ENCODE data around the gene RUNX1.
A peak's percentile ranks its signal among the peaks of the same experiment; 100 is the strongest.

Gene RUNX1

DNA sequence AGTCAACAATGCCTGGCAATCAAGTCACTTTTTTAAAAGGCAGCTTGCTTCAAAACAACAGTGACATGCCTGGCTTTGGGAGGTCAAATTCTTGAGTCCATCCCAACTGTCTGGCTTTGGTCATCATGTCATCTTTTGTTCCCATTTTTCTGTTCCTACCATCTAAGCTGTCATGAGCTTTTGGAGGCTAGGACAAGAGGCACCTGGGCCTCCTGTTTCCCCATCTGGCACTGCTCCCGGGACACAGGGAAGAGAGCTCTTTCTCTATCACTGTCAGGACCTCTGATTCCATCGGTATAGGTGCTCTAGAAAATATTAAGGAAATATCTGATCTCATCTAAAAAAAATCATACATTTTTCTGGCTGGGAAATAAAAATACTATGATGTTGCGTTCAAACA, 224.0 kb downstream of the RUNX1 start:
- no peak for DNase-seq (ENCODE audit: low read depth)

DNA sequence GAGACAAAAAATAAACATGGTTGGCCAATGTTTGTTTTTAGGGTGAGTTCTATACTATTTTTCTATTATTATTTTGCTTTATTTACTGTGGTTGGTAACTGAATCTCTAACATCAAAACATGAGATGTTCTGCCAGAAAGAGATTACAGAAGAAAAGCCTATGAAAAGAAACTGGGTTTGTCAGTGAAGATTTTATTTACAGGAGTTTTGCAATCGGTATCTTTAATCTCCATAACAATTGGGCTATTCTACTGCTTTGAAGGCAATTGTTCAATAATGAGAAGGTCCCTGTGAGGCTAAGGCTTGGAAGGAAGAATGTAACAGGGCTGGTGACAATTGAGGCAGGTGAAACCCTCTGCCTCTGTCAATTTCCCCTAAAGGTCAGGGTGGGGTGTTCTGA, 224.8 kb downstream of the RUNX1 start:
- no peak for DNase-seq (ENCODE audit: low read depth)

DNA sequence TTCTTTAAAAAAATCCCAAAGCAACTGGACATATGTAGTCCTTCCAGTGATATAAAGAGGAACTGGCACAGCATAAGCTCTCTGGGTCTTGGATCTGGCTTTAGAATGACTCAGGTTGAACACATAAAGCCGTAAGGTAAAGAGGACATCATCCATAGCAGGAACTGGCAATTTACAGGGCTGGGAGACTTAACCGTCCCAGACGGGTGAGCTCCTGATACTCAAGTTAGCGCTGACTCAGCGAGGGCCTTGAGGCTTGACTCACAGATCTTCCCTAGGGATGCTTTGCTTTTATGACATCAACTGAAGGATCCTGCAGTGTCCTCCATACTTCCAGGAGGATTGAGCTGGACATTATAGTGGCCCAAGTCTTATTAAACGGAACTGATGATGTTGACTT, 226.2 kb downstream of the RUNX1 start:
- no peak for DNase-seq (ENCODE audit: low read depth)

DNA sequence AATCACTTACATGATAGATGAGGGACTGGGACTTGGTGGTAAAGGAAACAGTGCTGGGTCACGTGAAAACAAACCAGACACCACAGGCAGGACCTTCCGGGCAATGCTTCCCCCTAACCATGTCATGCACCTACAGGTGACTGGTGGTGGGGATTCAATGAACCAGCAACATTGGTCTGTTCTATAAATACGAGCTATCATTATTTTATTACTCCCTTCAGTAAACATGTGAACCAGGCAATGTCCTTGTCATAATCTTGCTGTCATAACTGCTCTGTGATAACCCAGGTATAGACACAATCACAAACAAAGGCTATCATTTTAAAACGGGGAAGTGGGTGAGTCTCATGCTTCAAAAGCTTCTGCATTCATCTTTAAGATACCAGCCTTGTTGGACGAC, 226.9 kb downstream of the RUNX1 start:
- no peak for DNase-seq (ENCODE audit: low read depth)

DNA sequence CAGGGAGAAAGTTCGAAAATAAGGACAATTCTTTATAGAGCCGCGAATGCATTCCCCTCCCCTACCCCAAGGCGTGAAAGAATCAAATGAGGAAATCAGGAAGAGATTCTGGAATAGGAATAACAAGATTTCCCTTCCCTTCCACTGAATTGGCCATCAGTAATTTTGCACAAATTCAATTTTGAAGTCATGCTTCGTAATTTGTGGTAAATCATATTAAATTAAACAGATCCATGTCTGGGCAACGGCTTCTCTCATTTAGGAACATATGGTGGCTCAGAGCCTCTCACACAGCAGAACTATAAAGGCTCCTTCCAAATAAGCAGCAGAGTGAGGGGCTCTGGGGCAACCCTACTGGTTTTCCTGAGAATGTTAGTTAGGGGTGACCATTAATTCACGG, 227.4 kb downstream of the RUNX1 start:
- DNase-seq (ENCODE audit: low read depth), result no peak

DNA sequence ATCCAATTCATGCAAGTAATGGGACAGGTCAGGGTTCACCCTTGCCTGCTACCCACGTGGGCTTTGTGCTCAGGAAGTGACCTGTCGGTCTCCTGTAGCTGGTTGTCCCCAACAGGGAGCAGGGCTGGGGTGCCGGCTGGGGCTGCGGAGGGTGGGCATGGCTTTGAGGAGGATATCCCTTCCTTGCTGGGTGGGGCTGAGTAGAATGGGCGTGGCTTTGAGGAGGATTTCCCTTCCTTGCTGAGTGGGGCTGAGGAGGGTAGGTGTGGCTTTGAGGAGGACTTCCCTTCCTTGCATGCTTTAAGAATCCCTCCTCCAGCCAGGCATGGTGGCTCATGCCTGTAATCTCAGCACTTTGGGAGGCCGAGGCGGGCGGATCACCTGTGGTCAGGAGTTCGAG, 229.1 kb downstream of the RUNX1 start:
- no peak for DNase-seq (ENCODE audit: low read depth)

DNA sequence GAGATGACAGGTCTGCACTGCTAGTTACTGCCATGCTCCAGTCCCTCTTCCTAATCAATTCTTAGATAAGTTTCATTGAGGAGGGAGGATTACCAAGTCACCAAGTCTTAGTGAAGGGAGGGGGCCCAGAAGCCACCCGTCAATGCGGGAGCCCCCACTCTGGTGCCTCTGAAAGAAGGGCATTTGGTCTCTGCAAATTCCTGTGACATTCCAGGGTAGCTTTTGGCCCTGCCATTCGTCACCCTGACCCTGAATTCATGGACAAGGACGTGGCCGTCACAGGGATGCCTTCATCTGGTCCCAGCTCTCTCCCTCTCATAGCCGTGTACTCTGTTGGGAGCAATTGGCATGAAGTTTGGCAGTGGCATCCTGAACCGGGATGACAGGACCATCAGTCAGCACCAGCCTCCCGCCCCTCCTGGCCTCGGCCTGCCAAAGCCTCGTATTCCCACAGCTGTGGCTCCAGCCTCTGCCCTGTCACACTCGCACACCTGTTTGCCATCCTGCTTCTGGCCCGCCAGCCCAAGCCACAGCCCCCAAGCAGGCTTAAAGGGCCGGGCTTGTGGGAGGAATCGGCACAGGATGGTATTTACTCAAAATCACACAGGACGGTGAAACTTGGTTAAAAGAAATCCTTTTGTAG, 229.6 kb downstream of the RUNX1 start:
- DNase-seq (ENCODE audit: low read depth), result no peak

DNA sequence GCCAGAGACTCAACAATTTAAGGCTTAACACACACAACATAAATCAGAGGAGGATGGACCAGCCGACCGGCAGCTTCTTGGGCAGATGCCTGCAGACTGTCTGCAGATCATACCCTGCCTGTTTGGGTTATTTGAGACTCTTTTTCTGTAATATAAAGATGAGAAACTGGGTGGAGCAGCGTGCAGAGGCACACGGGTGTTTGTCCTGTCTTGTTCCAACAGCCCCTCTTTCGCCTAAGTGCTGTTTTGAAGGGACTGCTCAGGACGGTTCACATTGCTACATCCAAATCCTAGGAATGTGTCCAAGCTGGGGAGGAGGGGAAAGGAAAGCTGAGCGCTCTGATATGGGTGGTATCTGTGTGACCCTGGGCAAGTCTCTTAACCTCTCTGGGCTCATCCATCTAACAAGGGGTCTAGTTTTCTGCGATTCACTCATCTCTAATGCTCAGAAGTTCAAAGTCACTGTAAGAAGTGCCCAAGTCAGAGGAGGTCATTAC, 230.4 kb downstream of the RUNX1 start:
- no peak for DNase-seq (ENCODE audit: low read depth)

DNA sequence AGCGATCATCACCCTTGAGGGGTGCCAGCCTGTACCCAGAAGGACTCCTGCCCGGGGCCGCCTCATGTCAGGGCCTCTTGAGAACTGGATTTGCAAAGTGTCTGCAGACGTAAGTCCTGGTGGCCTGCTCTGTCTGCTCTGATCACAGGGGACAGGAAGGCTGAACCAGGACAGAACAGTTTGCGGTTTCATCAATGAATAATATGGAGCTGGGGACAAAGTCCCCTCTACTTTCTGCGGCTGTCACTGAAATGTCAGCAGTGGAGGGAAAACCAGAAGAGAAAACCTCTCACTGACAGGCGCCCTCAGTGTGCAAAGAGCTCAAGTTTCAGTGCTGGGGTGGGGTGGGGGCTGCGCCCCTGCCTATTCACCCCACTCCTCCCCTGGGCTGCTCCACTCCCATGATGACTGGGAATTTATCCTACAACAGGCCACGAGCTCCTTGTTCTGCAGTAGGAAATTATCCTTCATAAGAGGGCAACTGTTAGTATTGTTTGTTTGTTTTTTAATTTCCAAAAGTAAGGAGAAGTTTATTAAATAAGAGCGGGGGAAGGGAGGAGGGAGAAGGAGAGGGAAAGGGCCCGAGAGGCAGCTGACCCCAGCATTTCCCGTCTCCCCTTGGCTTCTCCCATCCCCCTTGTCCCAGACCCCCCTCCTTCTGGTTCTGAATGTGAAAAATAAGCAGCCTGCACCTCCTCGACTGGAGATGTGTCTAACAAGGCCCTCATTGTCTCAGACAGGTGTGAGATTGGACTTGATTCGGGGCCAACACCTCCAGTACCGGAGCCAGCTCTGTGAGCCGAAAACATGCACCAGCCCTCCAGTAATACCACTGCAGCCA, 231.1 kb downstream of the RUNX1 start:
- DNase-seq (ENCODE audit: low read depth), result no peak

DNA sequence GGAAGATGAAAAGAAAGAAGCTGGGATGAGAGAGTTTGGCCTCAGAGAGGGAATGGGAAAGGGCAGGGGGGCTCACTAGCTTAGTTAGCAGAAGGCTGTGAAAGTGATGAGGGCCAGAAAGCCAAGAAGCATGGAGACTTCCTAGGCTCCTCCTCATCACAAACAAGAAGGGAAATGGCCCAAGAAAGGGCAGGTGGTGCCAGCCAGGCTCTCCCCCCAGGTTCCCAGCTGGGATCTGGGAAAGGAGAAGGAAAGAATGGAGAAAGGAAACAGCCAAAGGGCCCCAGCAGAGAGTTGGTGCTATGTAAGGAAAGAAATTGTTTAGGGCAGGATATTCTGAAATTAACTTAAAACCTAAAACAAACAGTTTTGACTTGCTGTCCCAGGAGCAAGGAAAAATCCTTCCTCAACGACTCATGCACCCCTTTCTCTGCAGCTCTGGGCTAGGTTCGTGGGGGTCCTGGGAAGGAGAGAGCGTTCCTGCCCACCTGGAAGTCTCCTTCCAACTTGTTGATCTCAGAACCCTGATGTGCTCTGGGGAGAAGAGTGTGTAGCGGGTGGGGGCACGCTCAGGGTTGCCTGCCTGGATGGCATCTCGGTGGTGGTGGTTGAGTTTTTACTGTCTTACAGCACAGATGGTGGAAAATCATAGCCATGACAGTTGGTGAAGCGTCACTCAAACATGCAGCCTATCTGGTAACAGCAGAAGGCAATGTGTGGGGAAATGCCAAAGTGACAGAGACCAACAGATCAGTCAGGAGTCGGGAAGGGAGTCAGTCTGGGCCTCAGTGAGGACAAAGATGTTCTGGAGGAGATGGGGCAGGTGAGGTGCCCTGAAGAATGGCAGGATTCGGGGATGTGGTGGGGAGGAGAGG, 233.0 kb downstream of the RUNX1 start:
- no peak for DNase-seq (ENCODE audit: low read depth)

DNA sequence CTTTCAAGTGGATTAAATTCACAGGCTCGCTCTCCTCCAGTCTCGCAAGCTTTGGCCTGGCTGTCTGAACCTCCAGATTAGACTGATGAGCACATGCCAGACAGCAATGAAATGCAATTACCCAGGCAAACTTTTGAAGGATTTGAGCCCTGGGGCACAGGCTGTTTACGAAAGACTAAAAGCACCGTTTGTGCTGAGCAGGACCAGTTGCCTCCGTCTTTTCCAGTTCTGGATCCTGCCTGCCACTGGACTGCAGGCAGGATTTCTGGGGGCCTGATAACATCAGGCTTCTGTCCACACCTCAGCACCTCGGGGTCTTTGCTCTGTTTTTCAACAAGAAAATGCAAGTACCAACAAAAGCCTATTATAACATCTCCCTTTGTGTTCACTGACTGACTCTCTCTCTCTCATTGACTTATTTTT, 234.6 kb downstream of the RUNX1 start:
- DNase-seq (ENCODE audit: low read depth), result no peak

DNA sequence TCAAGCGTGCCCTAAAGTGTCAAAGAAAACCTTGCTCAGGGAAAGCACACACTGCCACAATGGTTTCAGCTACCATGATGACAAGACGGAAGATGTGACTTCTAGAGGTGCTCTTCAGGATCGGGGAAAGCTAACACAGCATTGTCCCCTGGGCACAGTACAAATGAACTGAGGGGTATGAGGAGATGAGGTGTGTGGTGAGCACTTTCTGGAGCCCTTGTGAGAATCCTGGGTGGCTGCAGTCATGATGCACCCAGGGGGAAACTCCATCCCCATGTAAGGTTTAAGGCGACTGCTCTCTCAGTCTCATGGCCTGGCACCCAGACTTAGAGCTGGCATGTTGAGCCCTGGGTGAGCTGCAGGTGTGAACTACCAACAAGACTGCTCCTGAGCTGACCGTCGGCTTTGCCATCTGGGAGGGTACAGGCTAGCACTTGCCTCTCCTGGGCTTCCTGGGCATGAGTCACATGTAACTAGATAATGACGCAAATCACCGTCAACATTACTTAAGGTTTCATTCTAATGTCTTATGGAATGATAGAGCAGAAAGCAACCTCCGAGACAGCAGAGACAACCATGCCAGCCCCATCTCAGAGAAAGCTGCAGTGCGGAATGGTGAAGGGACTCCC, 235.7 kb downstream of the RUNX1 start:
- DNase-seq (ENCODE audit: low read depth), result no peak

DNA sequence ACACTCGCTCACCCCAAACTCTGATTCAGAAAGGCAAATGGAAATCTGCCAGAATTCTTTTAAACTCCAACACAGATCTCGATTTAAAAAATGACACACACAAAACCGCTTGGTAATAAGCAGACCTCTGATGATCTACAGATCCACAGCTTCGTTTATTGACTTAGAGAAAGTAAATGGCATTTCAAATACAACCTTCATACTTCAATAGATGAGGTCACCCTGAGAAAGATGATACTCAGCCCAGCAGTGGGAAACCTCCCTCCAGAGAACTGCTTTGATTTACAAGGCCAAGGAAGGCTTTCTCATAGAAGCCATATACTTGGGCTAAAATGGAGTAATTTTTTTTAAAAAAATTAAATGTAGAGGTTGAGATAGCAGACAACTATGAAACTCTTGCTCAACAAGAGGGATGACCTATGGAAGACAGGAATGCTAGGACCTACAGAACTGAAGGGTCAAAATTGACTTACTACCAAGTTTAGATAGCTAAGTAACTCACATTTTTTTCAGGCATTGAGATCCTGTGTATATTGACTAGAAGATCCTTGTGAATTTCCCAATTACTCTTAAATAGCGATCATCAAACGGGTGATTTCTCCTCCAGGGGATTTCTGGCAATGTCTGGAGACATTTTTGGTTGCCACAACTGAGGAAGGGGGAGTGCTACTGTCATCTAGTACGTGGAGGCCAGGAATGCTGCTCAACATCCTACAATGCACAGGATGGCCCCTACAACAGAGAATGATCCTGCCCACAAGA, 236.4 kb downstream of the RUNX1 start:
- DNase-seq (ENCODE audit: low read depth), result no peak

DNA sequence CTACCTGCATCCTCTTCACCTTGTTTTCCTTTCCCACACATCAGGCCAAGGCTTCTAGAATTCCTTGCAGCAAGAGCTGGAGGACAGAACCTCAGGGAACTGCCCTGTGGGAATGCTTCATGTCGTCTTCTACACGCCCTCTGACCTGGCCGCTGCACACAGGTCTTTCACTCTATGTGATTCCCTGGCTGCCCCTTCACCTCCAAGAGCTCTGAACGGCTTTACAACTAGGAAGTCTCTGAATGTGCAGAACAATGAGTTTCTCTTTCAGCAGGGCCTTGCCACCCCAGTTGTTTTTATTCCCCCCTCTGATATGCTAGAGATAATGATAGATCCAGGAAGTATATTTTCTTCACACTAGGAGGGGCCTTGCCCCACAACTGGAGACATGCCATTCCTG, 237.7 kb downstream of the RUNX1 start:
- DNase-seq (ENCODE audit: low read depth), result no peak

DNA sequence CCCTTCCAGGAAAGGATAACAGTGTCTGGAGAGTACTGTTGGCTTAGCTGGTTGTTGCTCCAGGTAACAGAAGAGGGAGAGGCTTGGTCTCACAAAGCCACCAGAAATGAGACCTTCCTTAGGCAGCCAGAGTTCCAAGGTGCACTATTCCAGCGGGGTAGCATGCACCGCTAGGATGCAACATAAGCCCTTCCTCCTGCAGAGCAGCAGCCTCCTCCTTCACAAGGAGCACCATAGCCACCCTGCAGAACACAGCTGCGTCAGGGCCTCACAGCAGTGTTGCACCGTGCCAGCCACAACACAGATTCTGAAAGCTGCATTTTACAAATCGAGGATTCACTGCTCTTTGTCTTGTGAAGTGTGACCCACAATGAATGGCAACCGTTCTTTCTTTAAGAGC, 238.3 kb downstream of the RUNX1 start:
- DNase-seq (ENCODE audit: low read depth), result no peak

DNA sequence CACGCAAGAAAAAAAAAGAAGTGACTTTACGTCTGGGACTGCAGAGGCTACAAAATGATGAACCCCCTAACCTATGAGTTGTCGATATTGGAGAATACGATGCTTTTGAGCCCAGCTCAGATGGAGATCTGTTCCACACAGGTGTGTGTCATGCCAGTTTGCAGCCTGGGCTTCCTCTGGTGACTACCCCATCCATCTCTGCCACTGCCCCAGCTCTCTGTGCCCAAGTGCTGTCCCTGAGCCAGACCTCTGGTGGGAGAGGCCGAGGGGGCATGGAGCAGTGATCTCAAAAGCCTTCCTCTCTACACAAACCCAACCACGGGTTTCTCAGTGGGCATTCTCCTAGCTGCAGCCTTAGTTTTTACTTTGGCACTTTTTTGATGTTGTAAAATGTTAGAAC, 239.3 kb downstream of the RUNX1 start:
- no peak for DNase-seq (ENCODE audit: low read depth)

DNA sequence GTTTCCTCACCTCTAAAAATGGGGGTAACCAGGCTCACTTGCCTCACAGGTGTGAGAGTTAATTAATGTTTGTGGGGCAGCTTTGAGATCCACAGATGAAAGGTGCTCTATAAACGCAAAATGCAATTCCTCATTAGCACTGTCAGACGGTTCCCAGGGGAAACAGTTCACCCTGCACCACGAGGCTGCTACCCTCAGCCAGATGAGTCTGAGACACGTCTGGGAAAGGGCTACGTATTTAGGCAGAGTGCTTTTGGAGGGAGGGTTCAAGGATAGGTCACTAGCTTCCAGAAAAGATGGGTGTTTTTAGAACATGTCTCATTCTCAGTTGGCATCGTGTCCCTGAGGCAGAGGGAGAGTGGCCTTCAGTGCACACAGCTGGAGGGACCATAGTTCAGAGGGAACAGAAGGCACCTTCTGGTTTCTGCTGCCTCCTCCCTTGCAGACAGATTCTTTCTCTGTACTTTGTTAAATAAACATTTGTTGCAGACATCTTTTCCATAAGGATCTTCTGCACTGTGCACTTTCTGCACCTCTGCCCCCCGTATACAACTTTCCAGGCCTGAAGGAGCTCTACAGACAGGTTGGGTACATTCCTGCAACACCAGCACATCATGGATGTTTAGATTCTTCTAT, 240.4 kb downstream of the RUNX1 start:
- DNase-seq (ENCODE audit: low read depth), result no peak

DNA sequence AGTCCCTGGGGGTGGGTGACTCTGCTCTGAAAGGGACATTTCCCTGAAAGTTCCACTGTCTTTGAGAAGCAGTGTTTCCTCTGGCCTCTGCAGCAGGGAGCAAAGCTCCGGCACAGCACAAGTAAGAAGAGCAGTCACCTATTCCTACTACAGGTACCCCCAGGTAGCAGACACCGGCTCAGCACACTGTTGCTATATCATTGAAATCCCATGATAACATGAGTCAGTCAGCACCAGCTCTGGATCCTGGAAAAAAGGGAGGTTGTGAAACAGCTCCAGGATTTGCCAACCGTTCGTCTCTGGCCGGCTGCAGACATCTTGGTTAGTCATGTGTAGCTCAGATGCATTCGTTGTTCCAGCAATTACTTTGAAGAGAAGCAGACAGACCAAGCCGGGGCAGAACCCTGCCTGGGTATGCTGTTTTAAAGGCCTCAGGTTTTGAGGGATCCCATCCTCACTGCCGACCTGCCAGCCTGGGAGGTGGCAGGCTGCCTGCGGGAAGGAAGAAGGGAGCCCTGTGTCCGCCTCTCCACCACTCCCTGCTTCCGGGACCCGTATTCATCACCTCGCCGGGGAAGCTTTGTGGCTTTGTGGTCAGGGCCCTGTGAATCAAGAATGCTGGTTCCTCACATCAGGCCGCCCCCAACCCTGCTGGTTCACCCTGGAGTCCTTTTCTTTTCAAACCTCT, 241.1 kb downstream of the RUNX1 start:
- DNase-seq (ENCODE audit: low read depth), result peak; percentile 68

DNA sequence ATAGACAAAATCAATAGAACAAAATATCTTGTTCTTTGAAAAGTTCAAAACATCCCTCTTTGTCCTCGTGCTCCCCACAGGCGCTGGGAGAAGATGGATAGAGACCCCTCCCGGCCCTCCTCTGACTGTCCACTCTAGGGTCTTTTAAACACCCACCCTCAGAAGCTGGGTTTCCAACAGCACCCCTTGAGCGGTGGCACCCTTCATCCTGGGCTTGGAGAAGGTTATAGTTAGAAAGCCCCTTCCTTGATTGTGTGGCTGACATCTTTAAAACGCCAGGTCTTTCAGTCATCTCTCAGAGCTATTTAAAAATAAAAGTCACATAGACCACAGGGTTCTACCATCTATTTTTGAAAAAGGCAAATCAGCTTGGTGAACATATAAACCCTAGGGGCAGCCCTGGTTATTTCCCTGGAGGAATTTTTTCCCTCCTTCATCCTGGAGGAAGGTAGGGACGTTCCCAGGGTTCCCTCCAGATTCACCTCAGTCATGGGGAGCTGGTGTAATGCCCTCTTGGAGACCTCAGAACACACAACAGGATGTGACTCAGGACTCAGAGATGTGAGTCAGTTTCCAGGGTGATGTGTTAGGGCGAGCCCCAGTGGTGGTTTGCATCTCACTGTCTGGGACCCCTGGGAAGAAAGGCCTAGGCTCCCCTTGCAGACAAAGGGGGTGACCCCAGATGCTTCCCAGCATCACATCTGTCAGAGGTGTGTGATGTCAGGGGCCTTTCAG, 241.8 kb downstream of the RUNX1 start:
- peak; percentile 56 for DNase-seq (ENCODE audit: low read depth)

DNA sequence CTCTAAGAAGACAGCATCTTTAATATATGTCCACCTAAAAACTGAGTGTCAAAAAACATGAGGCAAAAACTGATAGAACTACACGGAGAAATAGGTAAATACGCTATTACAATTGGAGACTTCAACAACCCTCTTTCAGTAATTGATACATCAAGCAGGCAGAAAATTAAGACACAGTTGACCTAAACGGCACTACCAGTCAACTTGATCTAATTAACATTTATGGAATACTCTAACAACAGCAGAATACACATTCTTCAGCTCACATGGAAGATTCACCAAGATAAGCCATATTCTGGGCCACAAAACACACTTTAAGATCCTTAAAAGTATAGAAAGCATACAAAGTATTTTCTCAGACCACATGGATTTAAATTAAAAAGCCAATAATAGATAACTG, 242.7 kb downstream of the RUNX1 start:
- no peak for DNase-seq (ENCODE audit: low read depth)
